AG09309 (cell line): ENCODE measurements around the gene BIRC3.
"Not testable (repeated sequence)": the region's sequence is repeated elsewhere in the genome, so short reads cannot be mapped to it uniquely, and the experiment has no call there.

Experiments
- DNase-seq: peaks from one replicate; pipeline ENCODE4 v3.0.0-alpha.2; 2010; ENCODE audit warnings: low read depth
- H3K4me3 ChIP-seq: 2 replicates; pipeline ENCODE4 v1.5.1; 2011; ENCODE audit warnings: mild to moderate bottlenecking, low read depth, low read length, moderate library complexity; ENCODE audit not compliant: control insufficient read depth
- TF ChIP-seq, protein P1 (sequence below): IDR thresholded peaks from 2 replicates; pipeline ENCODE4 v1.5.1; 2011; ENCODE audit warnings: mild to moderate bottlenecking, low read depth, low read length, inconsistent platforms; ENCODE audit not compliant: insufficient read depth, control insufficient read depth; ENCODE audit errors: missing control alignments

BIRC3 gene

DNA sequence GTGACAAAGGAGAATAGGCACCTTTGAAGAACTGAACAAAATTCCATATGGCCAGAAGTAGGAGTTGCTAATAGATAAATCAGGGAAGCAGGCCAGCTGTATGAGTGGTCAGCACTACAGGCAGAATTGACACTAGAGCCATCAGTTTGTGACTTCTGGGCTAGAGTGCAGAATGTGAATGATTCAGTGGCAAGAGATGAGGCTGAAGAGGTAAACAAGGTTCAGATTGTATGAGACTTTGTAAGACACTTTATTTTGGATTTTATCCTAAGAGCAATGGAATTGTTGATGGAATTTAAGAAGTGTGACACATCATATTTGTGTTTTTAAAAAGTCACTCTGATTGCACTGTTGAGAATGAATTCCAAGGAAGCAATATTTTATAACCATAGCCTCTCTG, 12.9 kb downstream of the BIRC3 start:
- DNase-seq, result no peak
- no peak overlapping the region for H3K4me3 ChIP-seq
- TF ChIP-seq, protein P1, sequence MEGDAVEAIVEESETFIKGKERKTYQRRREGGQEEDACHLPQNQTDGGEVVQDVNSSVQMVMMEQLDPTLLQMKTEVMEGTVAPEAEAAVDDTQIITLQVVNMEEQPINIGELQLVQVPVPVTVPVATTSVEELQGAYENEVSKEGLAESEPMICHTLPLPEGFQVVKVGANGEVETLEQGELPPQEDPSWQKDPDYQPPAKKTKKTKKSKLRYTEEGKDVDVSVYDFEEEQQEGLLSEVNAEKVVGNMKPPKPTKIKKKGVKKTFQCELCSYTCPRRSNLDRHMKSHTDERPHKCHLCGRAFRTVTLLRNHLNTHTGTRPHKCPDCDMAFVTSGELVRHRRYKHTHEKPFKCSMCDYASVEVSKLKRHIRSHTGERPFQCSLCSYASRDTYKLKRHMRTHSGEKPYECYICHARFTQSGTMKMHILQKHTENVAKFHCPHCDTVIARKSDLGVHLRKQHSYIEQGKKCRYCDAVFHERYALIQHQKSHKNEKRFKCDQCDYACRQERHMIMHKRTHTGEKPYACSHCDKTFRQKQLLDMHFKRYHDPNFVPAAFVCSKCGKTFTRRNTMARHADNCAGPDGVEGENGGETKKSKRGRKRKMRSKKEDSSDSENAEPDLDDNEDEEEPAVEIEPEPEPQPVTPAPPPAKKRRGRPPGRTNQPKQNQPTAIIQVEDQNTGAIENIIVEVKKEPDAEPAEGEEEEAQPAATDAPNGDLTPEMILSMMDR, result no peak

- no peak overlapping the region for H3K4me3 ChIP-seq
- TF ChIP-seq, protein P1, result no peak
- no peak for DNase-seq
Measured at GRCh38 chr11:102331341-102331740, 14.1 kb downstream of the BIRC3 start.

DNA sequence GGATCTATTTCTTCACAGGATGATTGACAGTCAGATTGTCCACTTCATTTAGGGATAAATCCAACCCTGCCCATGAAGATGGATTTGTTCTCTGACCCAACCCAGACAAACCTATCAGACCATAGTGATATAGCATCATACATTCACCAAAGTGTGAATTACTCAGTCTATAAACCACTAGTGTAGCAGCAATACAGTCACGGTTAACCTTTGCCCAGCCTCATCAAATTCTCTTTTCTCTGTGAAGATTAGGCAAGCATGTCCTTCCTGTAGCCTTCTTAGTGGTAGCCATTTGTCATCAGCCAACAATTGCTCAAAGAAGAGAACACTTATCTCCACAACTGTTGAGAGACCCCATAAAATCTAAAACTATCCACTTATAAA, 15.3 kb downstream of the BIRC3 start:
- H3K4me3 ChIP-seq, result no peak overlapping the region
- TF ChIP-seq, protein P1, result no peak
- no peak for DNase-seq

DNA sequence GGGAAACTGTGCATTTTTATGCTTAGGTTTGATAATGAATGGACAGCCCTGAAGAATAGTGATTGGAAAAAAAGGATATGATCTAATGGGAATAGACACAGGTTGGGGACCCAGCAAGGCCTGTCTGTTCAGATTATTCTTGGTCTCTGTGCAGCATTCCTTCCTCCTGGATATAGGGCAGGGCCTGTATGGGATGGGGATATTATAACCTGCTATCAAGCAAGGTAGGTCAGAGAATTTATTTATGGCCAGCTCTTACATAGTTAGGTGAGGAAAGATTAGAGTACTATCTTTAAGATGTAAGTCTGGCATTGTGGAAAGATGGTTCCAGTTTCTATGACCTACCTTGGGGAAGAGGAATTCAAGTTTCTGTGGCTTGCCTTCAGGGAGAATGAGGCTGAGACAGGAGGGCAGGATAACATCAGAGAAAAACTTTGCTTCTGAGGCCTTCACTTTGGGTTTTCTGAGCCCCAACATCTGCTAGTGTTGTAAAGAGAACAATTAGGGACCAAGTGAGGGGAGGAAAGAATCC, 21.3 kb downstream of the BIRC3 start:
- no peak for DNase-seq
- TF ChIP-seq, protein P1, result no peak
- no peak overlapping the region for H3K4me3 ChIP-seq

GRCh38 chr11:102341311-102341710, 24.0 kb downstream of the BIRC3 start:
- DNase-seq, H3K4me3 ChIP-seq: not testable (repeated sequence)

DNA sequence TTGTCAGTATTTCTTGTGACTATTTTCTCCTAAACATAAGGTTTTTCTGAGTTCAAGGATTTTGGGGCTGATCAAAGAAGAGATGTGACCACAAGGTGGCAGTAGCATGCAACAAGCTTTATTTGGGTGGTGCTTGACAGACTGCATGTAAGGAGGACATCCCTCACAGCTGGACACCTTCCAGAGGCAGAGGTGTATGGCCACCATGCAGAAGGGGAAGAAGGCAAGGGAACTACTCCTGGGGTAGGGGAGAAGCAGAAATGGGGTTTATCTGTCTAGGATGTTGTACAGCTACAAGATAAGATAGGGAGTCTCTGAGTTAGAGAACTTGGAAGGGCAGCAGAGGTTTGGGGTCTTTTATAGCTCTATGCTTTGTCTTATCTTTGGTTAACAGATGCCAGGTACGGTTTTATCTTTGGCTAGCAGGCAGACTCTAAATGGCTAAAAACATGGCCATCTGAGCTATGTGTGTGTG, 24.6 kb downstream of the BIRC3 start:
- no peak overlapping the region for H3K4me3 ChIP-seq
- peak; percentile 57 for DNase-seq
- TF ChIP-seq, protein P1, result peak; percentile 84

GRCh38 chr11:102343809-102344208, 26.5 kb downstream of the BIRC3 start:
- no peak overlapping the region for H3K4me3 ChIP-seq
- DNase-seq, result no peak
- TF ChIP-seq, protein P1, result no peak
